OCI-LY3 (cell line): ENCODE data around the gene USP47.

ENCODE experiments used
- H2AFZ ChIP-seq: fragments of 200-600, 300-600 bp; shearing (Covaris generic); 2 replicates; pipeline ENCODE4 v1.6.0; 2014; ENCODE audit warnings: antibody characterized with exemption, low read depth, low read length
- H3K27ac ChIP-seq: fragments of 200-600, 300-600 bp; sonication (generic); 2 replicates; pipeline ENCODE4 v1.5.1; 2014; ENCODE audit warnings: mild to moderate bottlenecking, low read length, moderate library complexity, mixed read lengths
- H3K27me3 ChIP-seq: fragments of 200-600, 300-600 bp; sonication (generic); 2 replicates; pipeline ENCODE4 v1.6.1; 2014; ENCODE audit warnings: low read depth, low read length, mixed read lengths
- H3K36me3 ChIP-seq: fragments of 200-600, 300-600 bp; sonication (generic); replicated peaks from 2 replicates; pipeline ENCODE3; 2014; ENCODE audit warnings: low read depth, low read length, mixed read lengths
- H3K4me1 ChIP-seq: fragments of 300-600, 200-600 bp; sonication (generic); 2 replicates; pipeline ENCODE4 v1.6.1; 2014; ENCODE audit warnings: low read length, mixed read lengths
- H3K4me2 ChIP-seq: fragments of 200-600, 300-600 bp; sonication (generic); 2 replicates; pipeline ENCODE4 v1.6.1; 2014; ENCODE audit warnings: low read length, mixed read lengths
- H3K4me3 ChIP-seq: fragments of 300-600, 200-600 bp; sonication (generic); 2 replicates; pipeline ENCODE4 v1.5.1; 2014; ENCODE audit warnings: antibody characterized with exemption, mild to moderate bottlenecking, low read length, moderate library complexity
- H3K79me2 ChIP-seq: fragments of 300-600, 200-600 bp; shearing (Covaris generic); 2 replicates; pipeline ENCODE4 v1.6.1; 2014; ENCODE audit warnings: mild to moderate bottlenecking, low read length, mixed read lengths
- H3K9ac ChIP-seq: fragments of 300-600, 200-600 bp; shearing (Covaris generic); 2 replicates; pipeline ENCODE4 v1.6.0; 2014; ENCODE audit warnings: mild to moderate bottlenecking, low read length, moderate library complexity
- H3K9me3 ChIP-seq: fragments of 200-600, 300-600 bp; shearing (Covaris generic); 2 replicates; pipeline ENCODE4 v1.6.1; 2014; ENCODE audit warnings: low read length, mixed read lengths; ENCODE audit not compliant: insufficient read depth
- H4K20me1 ChIP-seq: fragments of 200-600, 300-600 bp; sonication (generic); 2 replicates; pipeline ENCODE4 v1.6.1; 2016; ENCODE audit warnings: low read length, mixed read lengths; ENCODE audit not compliant: insufficient read depth
- EZH2phosphoT487 ChIP-seq: fragments of 200-600 bp; shearing (Covaris generic); IDR thresholded peaks from 2 replicates; pipeline ENCODE4 v1.6.1; 2018; ENCODE audit warnings: antibody characterized with exemption, mixed run types, low read depth
- TF ChIP-seq, protein P1 (sequence below): fragments of 200-600, 300-600 bp; sonication (generic); IDR thresholded peaks from 2 replicates; pipeline ENCODE4 v1.5.1; 2014; ENCODE audit warnings: antibody characterized with exemption, low read length, low read depth

USP47 gene

DNA sequence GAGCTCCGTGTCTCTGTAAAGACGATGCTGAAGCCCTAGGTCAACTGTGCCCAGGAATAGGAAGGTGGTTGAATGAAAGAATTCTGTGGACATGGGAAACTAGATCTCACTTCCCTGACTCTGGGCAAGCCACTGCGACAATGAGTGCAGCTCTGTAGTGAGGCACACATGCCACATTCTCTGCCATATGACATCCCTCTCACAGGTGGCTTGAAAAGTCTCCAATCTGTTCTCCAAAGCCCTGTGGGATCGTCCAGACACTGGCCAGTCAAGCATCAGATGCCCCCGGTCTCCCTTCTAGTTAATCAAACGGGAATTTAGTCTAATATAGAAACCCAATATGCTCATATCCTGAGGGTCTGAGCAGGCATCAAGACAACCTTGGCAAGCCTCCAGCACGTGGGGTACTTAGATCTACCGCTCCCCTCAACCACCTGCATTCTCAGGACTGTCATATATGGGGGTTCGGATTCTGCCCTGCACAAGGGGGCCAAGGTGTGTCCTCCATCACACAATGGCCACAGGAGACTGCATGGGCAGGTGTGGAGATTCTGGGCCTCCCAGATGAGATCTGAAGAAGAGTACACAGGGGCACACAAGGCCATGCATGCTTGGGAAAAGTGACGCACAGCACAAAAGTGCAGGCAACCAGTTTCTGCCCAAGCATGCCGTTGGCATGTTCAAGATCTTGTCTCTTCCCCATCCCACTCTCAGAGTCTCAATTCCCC lies 154.7 kb downstream of the USP47 start:
- Histone ChIP-seq H3K36me3 (no peaks in the 10 kb centered on the region), H3K4me3 (no peak overlapping the region), H3K79me2 (no peaks in the 10 kb centered on the region), H3K27ac (no peak overlapping the region), H3K27me3 (peaks cover 47% of the 10 kb centered on the region), H3K9me3 (no peaks in the 10 kb centered on the region), H3K4me1 (0 out of 2 replicates have a peak, but pooled peaks cover 6% of the 10 kb centered on the region), H3K4me2 (no peak overlapping the region), H4K20me1 (no peaks in the 10 kb centered on the region), H3K9ac (no peak overlapping the region), H2AFZ (no peak overlapping the region)
- TF ChIP-seq, protein P1, sequence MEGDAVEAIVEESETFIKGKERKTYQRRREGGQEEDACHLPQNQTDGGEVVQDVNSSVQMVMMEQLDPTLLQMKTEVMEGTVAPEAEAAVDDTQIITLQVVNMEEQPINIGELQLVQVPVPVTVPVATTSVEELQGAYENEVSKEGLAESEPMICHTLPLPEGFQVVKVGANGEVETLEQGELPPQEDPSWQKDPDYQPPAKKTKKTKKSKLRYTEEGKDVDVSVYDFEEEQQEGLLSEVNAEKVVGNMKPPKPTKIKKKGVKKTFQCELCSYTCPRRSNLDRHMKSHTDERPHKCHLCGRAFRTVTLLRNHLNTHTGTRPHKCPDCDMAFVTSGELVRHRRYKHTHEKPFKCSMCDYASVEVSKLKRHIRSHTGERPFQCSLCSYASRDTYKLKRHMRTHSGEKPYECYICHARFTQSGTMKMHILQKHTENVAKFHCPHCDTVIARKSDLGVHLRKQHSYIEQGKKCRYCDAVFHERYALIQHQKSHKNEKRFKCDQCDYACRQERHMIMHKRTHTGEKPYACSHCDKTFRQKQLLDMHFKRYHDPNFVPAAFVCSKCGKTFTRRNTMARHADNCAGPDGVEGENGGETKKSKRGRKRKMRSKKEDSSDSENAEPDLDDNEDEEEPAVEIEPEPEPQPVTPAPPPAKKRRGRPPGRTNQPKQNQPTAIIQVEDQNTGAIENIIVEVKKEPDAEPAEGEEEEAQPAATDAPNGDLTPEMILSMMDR: no peak
- no peak for TF ChIP-seq EZH2phosphoT487

DNA sequence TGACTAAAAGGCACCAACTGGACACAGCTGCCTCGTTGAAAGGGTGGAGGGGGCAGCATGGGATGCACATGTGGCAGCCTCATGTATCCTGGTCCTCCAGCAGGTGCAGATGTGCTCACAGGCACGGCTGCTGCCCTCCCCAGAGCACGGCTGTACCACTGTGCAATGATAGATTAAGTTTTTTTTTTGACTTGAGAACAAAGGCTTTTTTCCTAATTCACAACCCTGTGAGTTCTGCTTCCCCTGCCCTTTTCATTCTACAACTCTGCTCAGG lies 155.2 kb downstream of the USP47 start:
- H3K36me3 ChIP-seq: no peaks in the 10 kb centered on the region
- peaks cover 47% of the 10 kb centered on the region for H3K27me3 ChIP-seq
- no peak overlapping the region for H3K4me2 ChIP-seq
- no peak overlapping the region; the same call in 1 of the 2 replicates for H2AFZ ChIP-seq
- no peak overlapping the region for H3K27ac ChIP-seq
- TF ChIP-seq, protein P1: no peak
- TF ChIP-seq EZH2phosphoT487: no peak
- H3K4me1 ChIP-seq: 0 out of 2 replicates have a peak, but pooled peaks cover 6% of the 10 kb centered on the region
- H3K4me3 ChIP-seq: no peak overlapping the region
- no peaks in the 10 kb centered on the region for H3K9me3 ChIP-seq
- no peaks in the 10 kb centered on the region for H3K79me2 ChIP-seq
- no peaks in the 10 kb centered on the region for H4K20me1 ChIP-seq
- H3K9ac ChIP-seq: no peak overlapping the region

DNA sequence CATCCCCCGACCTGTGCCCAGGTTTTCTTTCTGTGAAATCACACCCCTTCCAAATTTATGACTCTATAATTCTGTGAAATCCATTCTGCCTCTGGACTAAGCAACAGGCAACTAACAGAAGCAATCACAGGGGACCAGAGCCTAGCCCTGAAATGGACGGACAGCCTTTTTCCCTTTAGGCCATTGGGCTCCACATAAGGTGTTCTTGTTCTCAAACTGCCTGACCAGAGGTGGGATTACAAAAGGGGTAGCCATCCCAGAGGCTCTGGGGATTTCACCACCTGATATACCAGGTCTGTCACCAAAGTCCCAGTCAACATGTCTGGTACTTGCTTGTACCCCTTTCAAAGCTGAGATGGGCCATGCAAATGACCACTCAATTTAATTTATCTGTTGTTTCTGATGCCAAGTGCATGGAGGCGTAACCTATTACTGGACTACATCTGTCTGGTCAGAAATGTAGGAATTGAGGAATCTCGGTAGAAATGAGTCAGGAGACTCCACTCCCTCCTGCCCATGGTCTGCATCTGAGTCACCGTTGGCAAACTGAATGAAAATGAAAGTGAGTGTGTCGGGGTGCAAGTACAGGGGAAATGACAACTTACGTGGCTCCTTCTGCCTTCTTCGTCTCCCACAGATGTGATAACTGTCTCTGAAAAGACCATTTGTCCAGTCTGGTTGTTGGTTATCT lies 156.5 kb downstream of the USP47 start:
- Histone ChIP-seq H4K20me1 (no peaks in the 10 kb centered on the region), H3K4me2 (peak overlapping the region; percentile 64), H3K27ac (no peak overlapping the region), H3K9me3 (no peaks in the 10 kb centered on the region), H3K4me1 (0 out of 2 replicates have a peak, but pooled peaks cover 6% of the 10 kb centered on the region), H3K36me3 (no peaks in the 10 kb centered on the region), H2AFZ (no peak overlapping the region), H3K9ac (no peak overlapping the region), H3K4me3 (peak overlapping the region; percentile 49), H3K27me3 (peaks cover 52% of the 10 kb centered on the region), H3K79me2 (no peaks in the 10 kb centered on the region)
- no peak for TF ChIP-seq EZH2phosphoT487
- TF ChIP-seq, protein P1: no peak

DNA sequence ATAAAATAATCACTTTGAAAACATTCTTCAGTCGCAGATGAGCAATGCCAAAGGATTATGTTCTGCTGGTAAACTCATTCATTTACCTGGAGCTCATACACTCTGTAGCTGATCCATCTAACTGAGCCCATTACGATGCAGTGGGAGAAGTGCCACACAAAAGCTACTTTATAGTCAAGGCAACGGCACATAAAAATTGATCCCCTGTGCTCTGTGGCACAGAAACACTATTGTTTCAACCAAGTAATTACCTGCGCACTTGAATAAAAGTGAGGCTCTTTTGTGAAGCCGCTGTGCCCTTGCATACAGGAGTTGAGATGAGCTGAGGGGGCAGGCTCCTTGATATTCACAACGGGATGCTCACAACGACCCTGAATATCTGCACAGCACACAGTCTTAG lies 159.4 kb downstream of the USP47 start:
- Histone ChIP-seq H4K20me1 (no peaks in the 10 kb centered on the region), H3K9ac (no peak overlapping the region), H3K79me2 (no peaks in the 10 kb centered on the region), H3K4me3 (no peak overlapping the region), H3K4me2 (no peak overlapping the region), H3K36me3 (no peaks in the 10 kb centered on the region), H2AFZ (no peak overlapping the region), H3K27me3 (peaks cover 66% of the 10 kb centered on the region), H3K4me1 (0 out of 2 replicates have a peak, but pooled peaks cover 6% of the 10 kb centered on the region), H3K9me3 (no peaks in the 10 kb centered on the region), H3K27ac (no peak overlapping the region)
- TF ChIP-seq, protein P1: no peak
- TF ChIP-seq EZH2phosphoT487: no peak
